SU-DHL-6 (cell line): ENCODE measurements around the gene S100A5.
"Not testable (repeated sequence)": the region's sequence is repeated elsewhere in the genome, so short reads cannot be mapped to it uniquely, and the experiment has no call there.

Experiments
- H2AFZ ChIP-seq: fragments of 200-600 bp; sonication (generic); 2 replicates; pipeline ENCODE4 v1.6.1; 2014; ENCODE audit warnings: low read depth, mild to moderate bottlenecking, moderate library complexity, mixed read lengths, antibody characterized with exemption, low read length; ENCODE audit not compliant: severe bottlenecking
- H3F3A ChIP-seq: fragments of 200-600 bp; shearing (Covaris generic); 2 replicates; pipeline ENCODE4 v1.6.0; 2016; ENCODE audit warnings: antibody characterized with exemption, mild to moderate bottlenecking; ENCODE audit not compliant: insufficient read depth
- H3K27ac ChIP-seq: fragments of 200-600 bp; sonication (generic); 2 replicates; pipeline ENCODE4 v1.5.1; 2016; ENCODE audit warnings: low read depth, mild to moderate bottlenecking, low read length, moderate library complexity, mixed read lengths
- H3K27me3 ChIP-seq: fragments of 200-600 bp; sonication (generic), shearing (Covaris generic); 2 replicates; pipeline ENCODE4 v1.6.0; 2014; ENCODE audit warnings: mild to moderate bottlenecking, low read length
- H3K36me3 ChIP-seq: fragments of 200-600 bp; sonication (generic); 2 replicates; pipeline ENCODE4 v1.6.1; 2014; ENCODE audit warnings: mild to moderate bottlenecking, low read length, mixed read lengths
- H3K4me2 ChIP-seq: fragments of 300-600, 200-600 bp; shearing (Covaris generic), sonication (generic); 2 replicates; pipeline ENCODE4 v1.6.0; 2014; ENCODE audit warnings: low read length, low read depth, mild to moderate bottlenecking; ENCODE audit not compliant: poor library complexity, severe bottlenecking
- H3K4me3 ChIP-seq: fragments of 200-600 bp; sonication (generic); 2 replicates; pipeline ENCODE4 v1.5.1; 2014; ENCODE audit warnings: antibody characterized with exemption, low read length, mild to moderate bottlenecking, mixed read lengths; ENCODE audit not compliant: insufficient read depth, poor library complexity, severe bottlenecking
- H3K79me2 ChIP-seq: fragments of 200-600 bp; sonication (generic); 2 replicates; pipeline ENCODE4 v1.6.1; 2014; ENCODE audit warnings: mild to moderate bottlenecking, low read length, moderate library complexity; ENCODE audit not compliant: insufficient read depth
- H3K9ac ChIP-seq: fragments of 200-600 bp; sonication (generic); 2 replicates; pipeline ENCODE4 v1.7.0; 2014; ENCODE audit warnings: mild to moderate bottlenecking, low read length
- H3K9me2 ChIP-seq: fragments of 200-600 bp; sonication (generic); replicated peaks from 2 replicates; pipeline ENCODE4 v1.6.1; 2014; ENCODE audit warnings: low read length; ENCODE audit not compliant: insufficient read depth
- H3K9me3 ChIP-seq: fragments of 200-600 bp; sonication (generic); 2 replicates; pipeline ENCODE4 v1.6.1; 2014; ENCODE audit warnings: low read length, mixed read lengths; ENCODE audit not compliant: insufficient read depth
- H4K20me1 ChIP-seq: fragments of 200-600 bp; sonication (generic); 2 replicates; pipeline ENCODE4 v1.6.1; 2014; ENCODE audit warnings: low read depth, mild to moderate bottlenecking, antibody characterized with exemption, low read length, moderate library complexity, mixed read lengths
- CTCF ChIP-seq: fragments of 200-600 bp; sonication (generic); IDR thresholded peaks from one replicate; pipeline ENCODE4 v1.5.1; 2017; ENCODE audit warnings: antibody characterized with exemption, mild to moderate bottlenecking, low read length, moderate library complexity; ENCODE audit not compliant: insufficient read depth, poor library complexity, severe bottlenecking
- EZH2phosphoT487 ChIP-seq: fragments of 200-600 bp; sonication (generic), shearing (Covaris generic); conservative IDR thresholded peaks from 2 replicates; pipeline ENCODE4 v1.6.1; 2018; ENCODE audit warnings: mild to moderate bottlenecking, antibody characterized with exemption, low read length, moderate library complexity, mixed read lengths

S100A5 gene

GRCh38 chr1:153577138-153577537, 36.4 kb upstream of the S100A5 start:
- Histone ChIP-seq H3K4me2 (no peak overlapping the region), H3K27ac (no peak overlapping the region), H3K27me3 (no peaks in the 10 kb centered on the region), H2AFZ (no peak overlapping the region), H3K36me3 (no peaks in the 10 kb centered on the region), H4K20me1 (no peaks in the 10 kb centered on the region), H3K9me2 (no peaks in the 10 kb centered on the region), H3K4me3 (no peak overlapping the region), H3K79me2 (no peaks in the 10 kb centered on the region), H3K9me3 (no peaks in the 10 kb centered on the region), H3K9ac (no peak overlapping the region), H3F3A (no peaks in the 10 kb centered on the region)
- TF ChIP-seq CTCF (no peak), EZH2phosphoT487 (no peak)

GRCh38 chr1:153575497-153575896, 34.8 kb upstream of the S100A5 start:
- H3K36me3 ChIP-seq, H3K4me2 ChIP-seq, H3K9me3 ChIP-seq, H3F3A ChIP-seq, H3K27me3 ChIP-seq, H4K20me1 ChIP-seq, H3K79me2 ChIP-seq, H3K9me2 ChIP-seq, H3K27ac ChIP-seq, H2AFZ ChIP-seq, H3K9ac ChIP-seq, H3K4me3 ChIP-seq: not testable (repeated sequence)

- H3K9me3 ChIP-seq, H3K36me3 ChIP-seq, H3K27me3 ChIP-seq, H3K9ac ChIP-seq, H3K4me3 ChIP-seq, H3F3A ChIP-seq, H3K79me2 ChIP-seq, H3K27ac ChIP-seq, H3K4me2 ChIP-seq, H3K9me2 ChIP-seq, H2AFZ ChIP-seq, H4K20me1 ChIP-seq: not testable (repeated sequence)
Measured at GRCh38 chr1:153575081-153575491, 34.4 kb upstream of the S100A5 start.

- no peak for TF ChIP-seq CTCF
- TF ChIP-seq EZH2phosphoT487 = no peak
- no peaks in the 10 kb centered on the region for H3K36me3 ChIP-seq
- H3K27ac ChIP-seq = no peak overlapping the region
- H3K9me2 ChIP-seq = no peaks in the 10 kb centered on the region
- no peak overlapping the region for H3K9ac ChIP-seq
- H4K20me1 ChIP-seq = no peaks in the 10 kb centered on the region
- H3K27me3 ChIP-seq = no peaks in the 10 kb centered on the region
- no peak overlapping the region for H3K4me2 ChIP-seq
- H3K79me2 ChIP-seq = no peaks in the 10 kb centered on the region
- no peak overlapping the region for H3K4me3 ChIP-seq
- no peaks in the 10 kb centered on the region for H3K9me3 ChIP-seq
- no peaks in the 10 kb centered on the region for H3F3A ChIP-seq
- H2AFZ ChIP-seq = no peak overlapping the region
Measured at GRCh38 chr1:153573351-153573750, 32.6 kb upstream of the S100A5 start.
